ENCODE data around the gene ALDH1L1. TPM values are rescaled to one million over a fixed set of nuclear protein-coding genes. Genes with fewer than 3 reads are reported as not detected.
A peak's percentile ranks its signal among the peaks of the same experiment; 100 is the strongest.

Gene ALDH1L1
- total and polyA plus RNA-seq, 7 donors, result 12.9 to 121 (median 40.1) TPM

DNA sequence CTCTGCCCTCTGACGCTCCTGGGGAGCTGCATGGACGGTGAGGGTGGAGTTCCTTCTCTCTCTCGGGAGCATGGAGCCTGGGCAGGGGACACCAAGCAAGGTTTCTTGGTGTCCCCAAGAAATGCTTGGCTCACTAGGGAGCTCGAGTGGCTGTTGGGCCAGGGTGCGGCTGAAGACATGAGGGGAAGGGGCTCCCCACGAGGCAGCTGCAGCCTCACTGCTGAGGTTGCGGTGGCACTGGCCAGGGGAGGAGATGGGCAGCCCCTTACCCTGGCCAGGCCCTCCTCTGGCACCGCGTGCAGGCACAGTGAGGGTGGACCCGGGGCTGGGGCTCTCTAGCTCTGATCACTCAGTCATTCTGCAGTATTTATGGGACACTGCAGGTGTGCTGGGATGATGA is 52.9 kb downstream of the ALDH1L1 start:
- WGBS, 3 donors, result 90 to 93% (median 90%) methylated on average over 8 to 10 of the region's 10 CpGs
- no peaks in the 10 kb centered on the region for H3K9me3 ChIP-seq

DNA sequence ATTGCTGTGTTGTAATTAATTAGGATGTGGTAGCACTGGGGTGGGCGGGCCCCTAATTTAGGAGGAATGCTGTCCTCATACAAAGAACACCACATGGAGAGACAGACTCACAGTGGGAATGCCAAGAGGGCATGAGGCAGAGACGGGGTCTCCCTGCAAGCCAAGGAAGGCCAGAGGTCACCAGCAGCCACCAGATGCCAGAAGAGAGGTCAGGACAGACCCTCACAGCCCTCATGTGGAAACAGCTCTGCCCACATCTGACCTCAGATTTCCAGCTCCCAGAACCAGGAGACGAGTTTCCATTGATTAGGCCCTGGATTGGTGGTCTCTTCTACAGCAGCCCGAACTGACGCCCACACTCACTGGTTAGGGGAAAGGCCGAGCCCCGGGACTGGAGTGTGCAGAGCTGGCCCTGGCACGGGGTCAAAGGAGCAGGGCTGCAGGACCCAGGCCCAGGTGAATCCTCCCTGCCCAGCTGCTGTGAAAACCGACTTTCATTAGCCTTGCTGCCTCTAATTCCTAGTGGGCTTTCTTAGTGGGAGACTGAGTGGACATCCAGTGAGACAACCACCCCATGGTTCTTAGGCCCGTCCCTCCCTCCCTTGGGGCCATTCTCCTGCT is 53.5 kb downstream of the ALDH1L1 start:
- DNase-seq, result peak; percentile 3 to 21
- 78 to 92% (median 89%) methylated on average over 10 of the region's 10 CpGs for WGBS, 3 donors
- no peaks in the 10 kb centered on the region for H3K27me3 ChIP-seq (ENCODE audit: insufficient read depth in 3 of 3, low read length in 2 of 3)
- H3K36me3 ChIP-seq (ENCODE audit: insufficient read depth in 1 of 2, low read depth in 1 of 2), result peaks cover 0 to 34% of the 10 kb centered on the region in 2 donors
- TF ChIP-seq, protein P1, sequence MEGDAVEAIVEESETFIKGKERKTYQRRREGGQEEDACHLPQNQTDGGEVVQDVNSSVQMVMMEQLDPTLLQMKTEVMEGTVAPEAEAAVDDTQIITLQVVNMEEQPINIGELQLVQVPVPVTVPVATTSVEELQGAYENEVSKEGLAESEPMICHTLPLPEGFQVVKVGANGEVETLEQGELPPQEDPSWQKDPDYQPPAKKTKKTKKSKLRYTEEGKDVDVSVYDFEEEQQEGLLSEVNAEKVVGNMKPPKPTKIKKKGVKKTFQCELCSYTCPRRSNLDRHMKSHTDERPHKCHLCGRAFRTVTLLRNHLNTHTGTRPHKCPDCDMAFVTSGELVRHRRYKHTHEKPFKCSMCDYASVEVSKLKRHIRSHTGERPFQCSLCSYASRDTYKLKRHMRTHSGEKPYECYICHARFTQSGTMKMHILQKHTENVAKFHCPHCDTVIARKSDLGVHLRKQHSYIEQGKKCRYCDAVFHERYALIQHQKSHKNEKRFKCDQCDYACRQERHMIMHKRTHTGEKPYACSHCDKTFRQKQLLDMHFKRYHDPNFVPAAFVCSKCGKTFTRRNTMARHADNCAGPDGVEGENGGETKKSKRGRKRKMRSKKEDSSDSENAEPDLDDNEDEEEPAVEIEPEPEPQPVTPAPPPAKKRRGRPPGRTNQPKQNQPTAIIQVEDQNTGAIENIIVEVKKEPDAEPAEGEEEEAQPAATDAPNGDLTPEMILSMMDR (IDR thresholded peaks at IDR 0.05), result no peak
- intact Hi-C loops (cut with DNase I), result no loop called here
- H3K4me1 ChIP-seq, result no peaks in the 10 kb centered on the region
- no peaks in the 10 kb centered on the region for H3K9me3 ChIP-seq
- ATAC-seq, result no peak
- H3K4me3 ChIP-seq, result no peak overlapping the region
- H3K27ac ChIP-seq, result no peak overlapping the region

More for the DNA sequence above, 52.9 kb downstream of the ALDH1L1 start:
- peaks cover 0 to 28% of the 10 kb centered on the region in 2 donors for H3K36me3 ChIP-seq (ENCODE audit: insufficient read depth in 1 of 2, low read depth in 1 of 2)
- intact Hi-C loops (cut with DNase I), result no loop called here
- no peaks in the 10 kb centered on the region for H3K27me3 ChIP-seq (ENCODE audit: insufficient read depth in 3 of 3, low read length in 2 of 3)
- no peak overlapping the region for H3K27ac ChIP-seq
- DNase-seq, result peak; percentile 9 to 39
- TF ChIP-seq, protein P1 (IDR thresholded peaks at IDR 0.05), result no peak
- H3K4me1 ChIP-seq, result no peaks in the 10 kb centered on the region
- no peak overlapping the region for H3K4me3 ChIP-seq
- no peak for ATAC-seq

DNA sequence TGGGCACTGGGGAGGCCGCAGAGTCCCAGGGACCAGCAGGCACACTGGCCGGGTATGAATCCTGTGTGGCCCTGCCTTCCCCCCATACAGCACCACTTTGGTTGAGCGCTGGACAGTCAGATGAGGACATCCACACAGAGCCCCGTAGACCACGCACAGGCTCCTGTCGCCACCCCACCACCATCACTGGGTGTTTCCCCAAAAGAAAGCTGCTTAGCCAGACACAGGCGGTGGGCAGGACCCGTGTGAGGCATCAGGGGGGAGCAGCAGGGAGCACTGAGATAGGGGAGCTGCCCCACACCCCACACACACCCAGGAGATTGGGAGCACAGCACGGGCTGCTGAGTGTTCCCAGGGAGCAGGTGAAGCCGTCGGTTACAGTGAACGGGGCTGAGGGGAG is 54.1 kb downstream of the ALDH1L1 start:
- WGBS, 3 donors, result 86 to 91% (median 88%) methylated on average over 12 of the region's 12 CpGs
- TF ChIP-seq, protein P1 (IDR thresholded peaks at IDR 0.05), result no peak
- peaks cover 0 to 40% of the 10 kb centered on the region in 2 donors for H3K36me3 ChIP-seq (ENCODE audit: insufficient read depth in 1 of 2, low read depth in 1 of 2)
- intact Hi-C loops (cut with DNase I), result no loop called here
- H3K27me3 ChIP-seq (ENCODE audit: insufficient read depth in 3 of 3, low read length in 2 of 3), result no peaks in the 10 kb centered on the region
- no peak for ATAC-seq
- no peak overlapping the region for H3K4me3 ChIP-seq
- H3K4me1 ChIP-seq, result peaks cover 4% of the 10 kb centered on the region
- H3K27ac ChIP-seq, result no peak overlapping the region
- DNase-seq, result peak; percentile 2 to 40
- no peaks in the 10 kb centered on the region for H3K9me3 ChIP-seq

DNA sequence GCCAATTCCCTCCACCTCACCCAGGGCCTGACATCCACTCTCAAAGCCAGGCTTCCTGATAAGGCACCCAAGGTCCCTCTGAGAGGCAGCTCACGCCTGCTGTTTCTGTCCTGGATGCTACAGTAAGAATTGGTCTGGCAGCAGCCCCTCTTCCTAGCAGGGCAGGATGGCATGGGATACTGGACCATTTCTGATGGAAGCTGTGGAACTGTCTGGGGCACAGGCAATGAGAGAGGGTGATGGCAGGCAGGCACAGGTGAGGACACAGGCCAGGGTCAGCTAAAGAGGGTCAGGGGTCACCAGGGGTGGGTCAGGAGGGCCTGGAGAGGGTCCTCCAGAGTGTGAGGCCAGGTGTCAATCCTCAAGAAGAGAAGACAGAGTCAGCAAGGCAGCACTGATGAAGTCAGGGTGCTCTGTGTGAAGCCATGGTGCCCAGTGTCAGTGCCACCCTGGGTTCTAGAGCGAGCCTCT is 54.6 kb downstream of the ALDH1L1 start:
- WGBS, 3 donors, result 46 to 96% (median 78%) methylated on average over 2 of the region's 2 CpGs
- intact Hi-C loops (cut with DNase I), result no loop called here
- Histone ChIP-seq H3K4me3 (no peak overlapping the region), H3K36me3 (ENCODE audit: insufficient read depth in 1 of 2, low read depth in 1 of 2) (peaks cover 0 to 37% of the 10 kb centered on the region in 2 donors), H3K4me1 (peaks cover 4% of the 10 kb centered on the region), H3K27me3 (ENCODE audit: insufficient read depth in 3 of 3, low read length in 2 of 3) (no peaks in the 10 kb centered on the region), H3K9me3 (no peaks in the 10 kb centered on the region), H3K27ac (no peak overlapping the region)
- ATAC-seq (no peak), DNase-seq (peak; percentile 2 to 16)
- TF ChIP-seq, protein P1 (IDR thresholded peaks at IDR 0.05), result no peak

DNA sequence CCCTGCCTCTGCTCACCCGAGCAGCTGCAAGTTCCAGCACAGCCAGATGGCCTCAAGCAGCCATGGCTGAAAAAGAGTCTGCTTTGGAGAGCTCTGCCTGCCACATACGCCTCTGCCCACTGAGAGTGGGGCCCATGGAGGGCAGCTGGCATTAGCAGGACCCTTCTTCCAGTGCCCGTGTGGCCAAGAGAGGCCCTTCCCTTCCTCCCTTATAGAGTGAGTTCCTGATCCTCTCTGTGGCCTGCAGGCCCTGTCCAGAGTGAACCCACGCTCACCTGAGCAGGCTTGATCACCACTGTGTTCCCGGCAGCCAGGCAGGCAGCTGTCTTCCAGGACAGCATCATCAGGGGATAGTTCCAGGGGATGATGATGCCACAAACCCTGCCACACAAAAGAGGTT is 55.0 kb downstream of the ALDH1L1 start:
- peaks cover 4% of the 10 kb centered on the region for H3K4me1 ChIP-seq
- DNase-seq (peak in 1 of 2 donors; percentile 1), ATAC-seq (no peak)
- no peaks in the 10 kb centered on the region for H3K27me3 ChIP-seq (ENCODE audit: insufficient read depth in 3 of 3, low read length in 2 of 3)
- whole genome bisulfite sequencing, 3 donors, result 73 to 91% (median 82%) methylated on average over 5 of the region's 5 CpGs
- TF ChIP-seq, protein P1 (IDR thresholded peaks at IDR 0.05), result no peak
- H3K36me3 ChIP-seq (ENCODE audit: insufficient read depth in 1 of 2, low read depth in 1 of 2), result peaks cover 0 to 33% of the 10 kb centered on the region in 2 donors
- no peak overlapping the region for H3K4me3 ChIP-seq
- H3K9me3 ChIP-seq, result no peaks in the 10 kb centered on the region
- H3K27ac ChIP-seq, result no peak overlapping the region
- intact Hi-C loops (cut with DNase I), result no loop called here

Measured in psoas muscle (tissue), 8 donors.